Dendritic cell treated with granulocyte-macrophage colony-stimulating factor and Interleukin-4, amounts not matched to agents 40 ng/mL and 50 ng/mL, for 4 days (primary cell): ENCODE measurements around the gene TSPAN17.
A peak's percentile ranks its signal among the peaks of the same experiment; 100 is the strongest.

Experiments used
- H3K27ac Mint-ChIP-seq: one replicate; pipeline ENCODE4 v1.8.0; 2022; ENCODE audit warnings: mild to moderate bottlenecking, mixed read lengths
- H3K27me3 Mint-ChIP-seq: one replicate; pipeline ENCODE4 v1.8.0; 2022; ENCODE audit warnings: mild to moderate bottlenecking, mixed read lengths
- H3K36me3 Mint-ChIP-seq: one replicate; pipeline ENCODE4 v1.8.0; 2022; ENCODE audit warnings: low read depth, mixed read lengths
- H3K4me1 Mint-ChIP-seq: one replicate; pipeline ENCODE4 v1.8.0; 2022; ENCODE audit warnings: low read depth, mixed read lengths
- H3K4me3 Mint-ChIP-seq: one replicate; pipeline ENCODE4 v1.8.0; 2022; ENCODE audit warnings: mild to moderate bottlenecking, moderate library complexity, mixed read lengths
- H3K9me3 Mint-ChIP-seq: one replicate; pipeline ENCODE4 v1.8.0; 2022; ENCODE audit warnings: mixed read lengths
- intact Hi-C: fragments of 100-400 bp; cut with micrococcal nuclease; formaldehyde crosslinking; loops from one replicate; pipeline ENCODE4 v1.15.0; 2022

The TSPAN17 gene

GRCh38 chr5:176642675-176643490 lies 4.4 kb upstream of the TSPAN17 start:
- intact Hi-C loops: no loop called here
- Mint-ChIP-seq H3K9me3 (no peaks in the 10 kb centered on the region), H3K4me1 (peaks cover 12% of the 10 kb centered on the region), H3K27me3 (peaks cover 14% of the 10 kb centered on the region), H3K4me3 (no peak overlapping the region), H3K36me3 (no peaks in the 10 kb centered on the region), H3K27ac (no peak overlapping the region)

GRCh38 chr5:176643491-176644219 lies 3.6 kb upstream of the TSPAN17 start:
- Mint-ChIP-seq H3K4me3 (no peak overlapping the region), H3K27ac (no peak overlapping the region), H3K27me3 (peaks cover 12% of the 10 kb centered on the region), H3K9me3 (no peaks in the 10 kb centered on the region), H3K4me1 (peaks cover 18% of the 10 kb centered on the region), H3K36me3 (no peaks in the 10 kb centered on the region)
- intact Hi-C loops: no loop called here

GRCh38 chr5:176644294-176644693 lies 3.0 kb upstream of the TSPAN17 start:
- Mint-ChIP-seq H3K27ac (no peak overlapping the region), H3K36me3 (no peaks in the 10 kb centered on the region), H3K4me3 (no peak overlapping the region), H3K4me1 (peaks cover 24% of the 10 kb centered on the region), H3K27me3 (peaks cover 9% of the 10 kb centered on the region), H3K9me3 (no peaks in the 10 kb centered on the region)
- intact Hi-C loops: no loop called here

GRCh38 chr5:176644878-176645670 lies 2.2 kb upstream of the TSPAN17 start:
- intact Hi-C loops: loop anchor here (5.0 kb wide), 1 partner anchor 1587 kb away; the partner anchor contains the start of gene PHYKPL
- no peaks in the 10 kb centered on the region for H3K36me3 Mint-ChIP-seq
- H3K27me3 Mint-ChIP-seq: peaks cover 8% of the 10 kb centered on the region
- no peak overlapping the region for H3K4me3 Mint-ChIP-seq
- H3K4me1 Mint-ChIP-seq: peaks cover 28% of the 10 kb centered on the region
- H3K9me3 Mint-ChIP-seq: no peaks in the 10 kb centered on the region
- H3K27ac Mint-ChIP-seq: no peak overlapping the region

- no peaks in the 10 kb centered on the region for H3K9me3 Mint-ChIP-seq
- H3K4me3 Mint-ChIP-seq: peak overlapping the region; percentile 77
- no peaks in the 10 kb centered on the region for H3K36me3 Mint-ChIP-seq
- H3K27ac Mint-ChIP-seq: peak overlapping the region; percentile 71
- H3K4me1 Mint-ChIP-seq: peaks cover 34% of the 10 kb centered on the region
- peaks cover 8% of the 10 kb centered on the region for H3K27me3 Mint-ChIP-seq
- intact Hi-C loops: loop anchor here (2.0 to 5.0 kb wide), 2 partner anchors 229 to 1586 kb away; partner anchors contain the start of genes CLTB and PHYKPL
Measured at GRCh38 chr5:176646049-176646706, 1.1 kb upstream of the TSPAN17 start.

- Mint-ChIP-seq H3K9me3 (no peaks in the 10 kb centered on the region), H3K36me3 (no peaks in the 10 kb centered on the region), H3K27me3 (peaks cover 8% of the 10 kb centered on the region), H3K4me3 (peak overlapping the region; percentile 77), H3K27ac (peak overlapping the region; percentile 71), H3K4me1 (peaks cover 34% of the 10 kb centered on the region)
- intact Hi-C loops: loop anchor here (2.0 to 5.0 kb wide), 2 partner anchors 230 to 1586 kb away; partner anchors contain the start of genes CLTB and PHYKPL
Measured at GRCh38 chr5:176646707-176647029, 616 bp upstream of the TSPAN17 start.

GRCh38 chr5:176647843-176648473 lies 674 bp downstream of the TSPAN17 start:
- Mint-ChIP-seq H3K4me3 (peak overlapping the region; percentile 77), H3K4me1 (peaks cover 42% of the 10 kb centered on the region), H3K9me3 (no peaks in the 10 kb centered on the region), H3K27me3 (peaks cover 8% of the 10 kb centered on the region), H3K36me3 (peaks cover 4% of the 10 kb centered on the region), H3K27ac (peak overlapping the region; percentile 71)
- intact Hi-C loops: loop anchor here (2.0 to 5.0 kb wide), 2 partner anchors 231 to 1584 kb away; partner anchors contain the start of genes CLTB and PHYKPL

GRCh38 chr5:176648474-176649194 lies 1.4 kb downstream of the TSPAN17 start:
- peak overlapping the region; percentile 77 for H3K4me3 Mint-ChIP-seq
- peaks cover 49% of the 10 kb centered on the region for H3K4me1 Mint-ChIP-seq
- intact Hi-C loops: loop anchor here (5.0 kb wide), 1 partner anchor 1584 kb away; the partner anchor contains the start of gene PHYKPL
- peaks cover 6% of the 10 kb centered on the region for H3K27me3 Mint-ChIP-seq
- peak overlapping the region; percentile 71 for H3K27ac Mint-ChIP-seq
- no peaks in the 10 kb centered on the region for H3K9me3 Mint-ChIP-seq
- H3K36me3 Mint-ChIP-seq: peaks cover 11% of the 10 kb centered on the region

- peaks cover 26% of the 10 kb centered on the region for H3K36me3 Mint-ChIP-seq
- H3K4me1 Mint-ChIP-seq: peaks cover 52% of the 10 kb centered on the region
- H3K27ac Mint-ChIP-seq: no peak overlapping the region
- H3K27me3 Mint-ChIP-seq: no peaks in the 10 kb centered on the region
- H3K4me3 Mint-ChIP-seq: no peak overlapping the region
- intact Hi-C loops: no loop called here
- no peaks in the 10 kb centered on the region for H3K9me3 Mint-ChIP-seq
Measured at GRCh38 chr5:176650354-176650884, 3.1 kb downstream of the TSPAN17 start.

- intact Hi-C loops: no loop called here
- Mint-ChIP-seq H3K27me3 (no peaks in the 10 kb centered on the region), H3K9me3 (no peaks in the 10 kb centered on the region), H3K4me1 (peaks cover 46% of the 10 kb centered on the region), H3K4me3 (no peak overlapping the region), H3K36me3 (peaks cover 37% of the 10 kb centered on the region), H3K27ac (no peak overlapping the region)
Measured at GRCh38 chr5:176651472-176651980, 4.2 kb downstream of the TSPAN17 start.

- Mint-ChIP-seq H3K36me3 (peaks cover 43% of the 10 kb centered on the region), H3K4me1 (peaks cover 41% of the 10 kb centered on the region), H3K9me3 (no peaks in the 10 kb centered on the region), H3K4me3 (no peak overlapping the region), H3K27ac (no peak overlapping the region), H3K27me3 (no peaks in the 10 kb centered on the region)
- intact Hi-C loops: no loop called here
Measured at GRCh38 chr5:176652136-176652535, 4.9 kb downstream of the TSPAN17 start.
